ENCODE measurements around the gene FMN1.

The FMN1 gene

DNA sequence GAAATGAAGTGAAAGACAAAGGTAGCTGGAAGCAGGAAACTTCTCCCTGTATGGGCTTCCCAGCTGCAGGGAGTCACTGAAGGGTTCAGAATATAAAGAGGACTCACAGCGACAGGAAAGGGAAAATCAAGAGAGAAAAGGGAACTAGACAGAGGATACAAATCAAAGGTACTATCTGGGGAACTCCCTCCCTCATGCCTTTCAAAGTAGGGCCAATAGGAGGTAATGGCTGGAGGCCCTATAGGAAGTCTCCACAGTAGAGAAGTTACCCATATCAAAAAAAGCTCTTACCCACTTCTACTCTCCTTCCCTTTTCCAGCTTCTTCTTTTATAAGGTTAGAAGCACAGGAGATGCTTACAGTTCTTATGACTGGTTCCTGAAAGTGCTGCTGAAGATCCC is 43.5 kb downstream of the FMN1 start:
- Histone ChIP-seq H3K36me3 (ENCODE audit: insufficient read depth) (no peaks in the 10 kb centered on the region), H3K79me2 (ENCODE audit: insufficient read depth, low read depth) (no peaks in the 10 kb centered on the region), H3K4me1 (ENCODE audit: low read depth, poor library complexity, severe bottlenecking) (no peaks in the 10 kb centered on the region), H3K4me3 (IDR thresholded peaks at IDR 0.05; ENCODE audit: insufficient read depth, low read depth, low read length) (no peak overlapping the region), H2AFZ (ENCODE audit: low read depth) (no peak overlapping the region), H3K27ac (no peak overlapping the region), H3K9ac (no peak overlapping the region), H4K20me1 (ENCODE audit: insufficient read depth) (no peaks in the 10 kb centered on the region), H3K27me3 (ENCODE audit: insufficient read depth, low read depth) (no peaks in the 10 kb centered on the region), H3K4me2 (no peak overlapping the region)
- TF ChIP-seq, protein P1, sequence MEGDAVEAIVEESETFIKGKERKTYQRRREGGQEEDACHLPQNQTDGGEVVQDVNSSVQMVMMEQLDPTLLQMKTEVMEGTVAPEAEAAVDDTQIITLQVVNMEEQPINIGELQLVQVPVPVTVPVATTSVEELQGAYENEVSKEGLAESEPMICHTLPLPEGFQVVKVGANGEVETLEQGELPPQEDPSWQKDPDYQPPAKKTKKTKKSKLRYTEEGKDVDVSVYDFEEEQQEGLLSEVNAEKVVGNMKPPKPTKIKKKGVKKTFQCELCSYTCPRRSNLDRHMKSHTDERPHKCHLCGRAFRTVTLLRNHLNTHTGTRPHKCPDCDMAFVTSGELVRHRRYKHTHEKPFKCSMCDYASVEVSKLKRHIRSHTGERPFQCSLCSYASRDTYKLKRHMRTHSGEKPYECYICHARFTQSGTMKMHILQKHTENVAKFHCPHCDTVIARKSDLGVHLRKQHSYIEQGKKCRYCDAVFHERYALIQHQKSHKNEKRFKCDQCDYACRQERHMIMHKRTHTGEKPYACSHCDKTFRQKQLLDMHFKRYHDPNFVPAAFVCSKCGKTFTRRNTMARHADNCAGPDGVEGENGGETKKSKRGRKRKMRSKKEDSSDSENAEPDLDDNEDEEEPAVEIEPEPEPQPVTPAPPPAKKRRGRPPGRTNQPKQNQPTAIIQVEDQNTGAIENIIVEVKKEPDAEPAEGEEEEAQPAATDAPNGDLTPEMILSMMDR (conservative IDR thresholded peaks at IDR 0.05; ENCODE audit: low read depth, low read length) = no peak

DNA sequence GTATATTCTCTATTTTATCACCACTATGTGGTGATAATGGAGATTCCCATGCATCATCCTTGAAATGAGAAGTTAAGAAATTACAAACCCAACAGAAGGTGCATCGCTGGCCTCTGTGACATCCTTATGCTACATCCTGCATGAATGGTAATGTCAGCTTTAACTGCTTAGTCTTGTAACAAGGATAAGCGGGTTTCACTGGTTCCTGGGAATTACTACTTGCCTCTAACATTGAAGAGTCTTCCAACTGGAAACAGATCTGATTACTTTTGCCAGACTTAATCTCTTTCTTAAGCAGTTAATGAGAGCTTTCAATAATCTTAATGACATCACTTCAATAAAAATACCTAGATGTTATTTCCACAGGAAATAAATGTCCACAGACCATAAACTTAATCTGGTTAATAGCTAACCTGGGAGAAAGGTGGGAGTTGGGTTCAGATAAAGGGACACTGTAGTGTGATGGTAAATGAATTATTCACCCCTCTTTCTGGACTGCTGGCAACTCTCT is 44.0 kb downstream of the FMN1 start:
- Histone ChIP-seq H4K20me1 (ENCODE audit: insufficient read depth) (no peaks in the 10 kb centered on the region), H2AFZ (ENCODE audit: low read depth) (no peak overlapping the region), H3K4me1 (ENCODE audit: low read depth, poor library complexity, severe bottlenecking) (no peaks in the 10 kb centered on the region), H3K79me2 (ENCODE audit: insufficient read depth, low read depth) (no peaks in the 10 kb centered on the region), H3K9ac (no peak overlapping the region), H3K4me3 (IDR thresholded peaks at IDR 0.05; ENCODE audit: insufficient read depth, low read depth, low read length) (no peak overlapping the region), H3K4me2 (no peak overlapping the region), H3K27ac (no peak overlapping the region), H3K27me3 (ENCODE audit: insufficient read depth, low read depth) (no peaks in the 10 kb centered on the region), H3K36me3 (ENCODE audit: insufficient read depth) (no peaks in the 10 kb centered on the region)
- TF ChIP-seq, protein P1 (conservative IDR thresholded peaks at IDR 0.05; ENCODE audit: low read depth, low read length) = no peak

DNA sequence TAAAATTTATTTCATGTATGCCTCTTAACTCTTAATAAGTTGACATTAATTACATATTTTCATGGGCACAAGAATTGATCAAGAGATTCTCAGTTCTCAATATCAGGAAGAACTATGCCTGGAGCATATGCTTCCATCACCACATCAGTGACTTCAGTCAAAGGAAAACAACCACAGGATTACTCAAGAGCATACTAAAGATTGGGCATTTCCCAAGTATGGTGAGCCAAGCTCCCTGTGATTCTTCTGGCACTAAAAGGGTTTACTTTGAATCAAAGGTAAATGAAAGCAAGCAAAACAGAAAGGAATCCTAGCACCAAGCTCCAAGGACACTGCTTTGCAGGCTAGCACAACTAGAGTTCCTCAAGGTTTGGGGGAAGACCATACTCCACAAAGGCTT is 44.6 kb downstream of the FMN1 start:
- Histone ChIP-seq H3K4me3 (IDR thresholded peaks at IDR 0.05; ENCODE audit: insufficient read depth, low read depth, low read length) (no peak overlapping the region), H3K4me2 (no peak overlapping the region), H2AFZ (ENCODE audit: low read depth) (no peak overlapping the region), H3K4me1 (ENCODE audit: low read depth, poor library complexity, severe bottlenecking) (no peaks in the 10 kb centered on the region), H3K36me3 (ENCODE audit: insufficient read depth) (no peaks in the 10 kb centered on the region), H3K9ac (no peak overlapping the region), H3K27me3 (ENCODE audit: insufficient read depth, low read depth) (no peaks in the 10 kb centered on the region), H3K79me2 (ENCODE audit: insufficient read depth, low read depth) (no peaks in the 10 kb centered on the region), H3K27ac (no peak overlapping the region), H4K20me1 (ENCODE audit: insufficient read depth) (no peaks in the 10 kb centered on the region)
- TF ChIP-seq, protein P1 (conservative IDR thresholded peaks at IDR 0.05; ENCODE audit: low read depth, low read length) = no peak

DNA sequence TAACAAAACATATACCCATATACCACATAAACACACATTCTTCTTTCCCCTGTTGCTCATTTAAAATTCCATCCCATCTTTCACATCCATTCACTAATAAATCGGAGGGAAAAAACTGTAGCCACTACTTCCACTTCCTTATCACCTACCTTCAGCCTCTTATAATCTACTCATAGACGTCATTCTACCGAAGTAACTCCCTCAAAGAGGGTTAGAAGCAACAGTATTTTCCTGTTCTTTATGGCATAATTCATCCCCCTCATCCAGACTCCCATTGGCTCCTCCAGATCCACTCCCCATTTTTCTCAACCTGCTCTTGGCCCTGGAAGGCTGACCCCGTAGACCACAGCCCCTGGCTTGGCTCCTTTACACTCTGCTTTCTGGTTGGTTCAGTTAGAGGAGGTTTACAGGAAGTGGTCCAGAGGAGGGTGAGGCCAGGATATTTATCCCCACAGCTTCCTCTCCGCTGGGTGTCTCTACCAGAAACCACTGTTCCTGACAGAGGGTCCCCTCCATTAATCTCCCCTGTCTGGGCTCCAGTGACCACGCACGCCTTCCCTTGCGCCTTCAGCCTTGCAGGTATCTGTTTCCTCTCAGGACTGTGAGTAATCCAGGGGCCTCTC is 46.3 kb downstream of the FMN1 start:
- no peak overlapping the region for H3K4me2 ChIP-seq

More for the DNA sequence above, 46.3 kb downstream of the FMN1 start:
- Histone ChIP-seq H3K27ac (no peak overlapping the region), H4K20me1 (ENCODE audit: insufficient read depth) (no peaks in the 10 kb centered on the region), H3K79me2 (ENCODE audit: insufficient read depth, low read depth) (no peaks in the 10 kb centered on the region), H3K27me3 (ENCODE audit: insufficient read depth, low read depth) (no peaks in the 10 kb centered on the region), H3K4me1 (ENCODE audit: low read depth, poor library complexity, severe bottlenecking) (no peaks in the 10 kb centered on the region), H3K36me3 (ENCODE audit: insufficient read depth) (no peaks in the 10 kb centered on the region), H2AFZ (ENCODE audit: low read depth) (no peak overlapping the region), H3K4me3 (IDR thresholded peaks at IDR 0.05; ENCODE audit: insufficient read depth, low read depth, low read length) (no peak overlapping the region), H3K9ac (no peak overlapping the region)
- TF ChIP-seq, protein P1 (conservative IDR thresholded peaks at IDR 0.05; ENCODE audit: low read depth, low read length) = no peak
